HG03378 (cell line): ENCODE results near the gene COL6A1.
"Not testable (repeated sequence)": the region's sequence is repeated elsewhere in the genome, so short reads cannot be mapped to it uniquely, and the experiment has no call there.

ENCODE experiments used
- ATAC-seq: cut with Tn5 transposase; IDR thresholded peaks from one replicate; pipeline ENCODE4 v1.9.1; 2021; ENCODE audit warnings: mild to moderate bottlenecking, moderate library complexity; ENCODE audit not compliant: unreplicated experiment

The COL6A1 gene

GRCh38 chr21:45963232-45963570 is 18.4 kb upstream of the COL6A1 start:
- ATAC-seq = no peak

- ATAC-seq = no peak
These were observed 16.9 kb upstream of the COL6A1 start for GRCh38 chr21:45964649-45965048.

- ATAC-seq = no peak
These were observed 16.3 kb upstream of the COL6A1 start for GRCh38 chr21:45965084-45965809.

- ATAC-seq = no peak
These were observed 14.7 kb upstream of the COL6A1 start for GRCh38 chr21:45966791-45967394.

GRCh38 chr21:45969921-45970673 is 11.5 kb upstream of the COL6A1 start:
- ATAC-seq = no peak

GRCh38 chr21:45970674-45971615 is 10.6 kb upstream of the COL6A1 start:
- no peak for ATAC-seq

GRCh38 chr21:45971616-45972352 is 9.8 kb upstream of the COL6A1 start:
- ATAC-seq = no peak

GRCh38 chr21:45972353-45972715 is 9.2 kb upstream of the COL6A1 start:
- ATAC-seq = no peak

- no peak for ATAC-seq
These were observed 8.7 kb upstream of the COL6A1 start for GRCh38 chr21:45972716-45973474.

- no peak for ATAC-seq
These were observed 8.0 kb upstream of the COL6A1 start for GRCh38 chr21:45973475-45974072.

GRCh38 chr21:45974073-45975019 is 7.2 kb upstream of the COL6A1 start:
- no peak for ATAC-seq

GRCh38 chr21:45975020-45975666 is 6.4 kb upstream of the COL6A1 start:
- ATAC-seq = no peak

GRCh38 chr21:45975667-45976409 is 5.7 kb upstream of the COL6A1 start:
- ATAC-seq = not testable (repeated sequence)

GRCh38 chr21:45976701-45977311 is 4.8 kb upstream of the COL6A1 start:
- no peak for ATAC-seq

- no peak for ATAC-seq
These were observed 4.2 kb upstream of the COL6A1 start for GRCh38 chr21:45977396-45977795.

GRCh38 chr21:45979141-45979631 is 2.4 kb upstream of the COL6A1 start:
- ATAC-seq = no peak
